ENCODE measurements around the gene TCTA.
A peak's percentile ranks its signal among the peaks of the same experiment; 100 is the strongest.

TCTA gene

DNA sequence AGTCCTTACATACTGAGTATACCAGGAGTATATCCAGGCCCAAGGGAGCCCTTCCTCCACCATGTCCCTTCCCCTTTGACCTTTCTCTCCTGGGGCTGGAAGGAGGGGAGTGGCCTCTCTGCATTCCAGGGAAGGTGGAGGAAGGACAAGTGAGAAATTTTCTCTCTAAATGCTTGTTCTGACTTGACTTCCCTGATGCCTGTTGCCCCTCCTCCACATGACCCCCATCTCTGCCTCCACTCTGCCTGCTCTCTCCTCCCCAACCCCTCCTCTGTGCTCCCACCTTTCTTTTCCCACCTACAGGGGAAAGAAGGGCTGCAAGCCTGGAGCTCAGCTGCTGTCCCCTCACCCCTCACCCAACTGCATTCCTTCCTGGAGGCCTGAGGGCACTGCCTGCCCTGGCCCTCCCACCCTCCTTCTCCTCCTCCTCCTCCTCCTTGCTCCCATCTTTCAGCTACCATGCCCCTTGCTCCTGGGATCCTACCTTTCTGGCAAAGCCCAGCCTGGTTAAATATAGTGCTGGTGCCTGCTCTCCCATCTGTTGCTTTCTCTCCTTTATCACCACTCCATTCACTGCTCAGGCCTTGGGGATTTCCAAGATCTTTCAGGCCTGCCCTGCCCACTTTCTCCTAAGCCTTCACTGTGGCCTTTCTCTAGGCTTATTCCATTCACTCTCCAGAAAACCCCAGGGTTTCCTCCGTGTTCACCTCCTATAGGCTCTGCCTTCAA is 49.4 kb downstream of the TCTA start:
- no peak for DNase-seq

DNA sequence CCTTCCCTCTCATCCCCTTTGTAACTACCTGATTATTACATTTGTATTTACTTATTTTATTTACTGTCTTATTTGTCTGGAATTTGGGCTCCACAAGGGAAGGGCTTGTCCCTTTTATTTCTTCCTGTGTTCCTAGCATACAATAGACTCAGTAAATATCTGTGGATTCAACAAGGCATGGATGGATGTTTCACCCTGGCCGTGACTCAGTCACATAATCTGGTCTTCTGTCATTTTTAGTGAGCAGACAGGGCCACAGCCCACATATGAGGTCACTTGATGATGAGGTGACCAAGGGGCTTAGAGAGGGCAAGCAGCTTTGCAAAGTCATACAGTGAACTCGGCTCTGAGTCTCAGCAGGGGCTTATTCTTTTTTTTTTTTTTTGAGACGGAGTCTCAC is 50.0 kb downstream of the TCTA start:
- DNase-seq = peak; percentile 15

DNA sequence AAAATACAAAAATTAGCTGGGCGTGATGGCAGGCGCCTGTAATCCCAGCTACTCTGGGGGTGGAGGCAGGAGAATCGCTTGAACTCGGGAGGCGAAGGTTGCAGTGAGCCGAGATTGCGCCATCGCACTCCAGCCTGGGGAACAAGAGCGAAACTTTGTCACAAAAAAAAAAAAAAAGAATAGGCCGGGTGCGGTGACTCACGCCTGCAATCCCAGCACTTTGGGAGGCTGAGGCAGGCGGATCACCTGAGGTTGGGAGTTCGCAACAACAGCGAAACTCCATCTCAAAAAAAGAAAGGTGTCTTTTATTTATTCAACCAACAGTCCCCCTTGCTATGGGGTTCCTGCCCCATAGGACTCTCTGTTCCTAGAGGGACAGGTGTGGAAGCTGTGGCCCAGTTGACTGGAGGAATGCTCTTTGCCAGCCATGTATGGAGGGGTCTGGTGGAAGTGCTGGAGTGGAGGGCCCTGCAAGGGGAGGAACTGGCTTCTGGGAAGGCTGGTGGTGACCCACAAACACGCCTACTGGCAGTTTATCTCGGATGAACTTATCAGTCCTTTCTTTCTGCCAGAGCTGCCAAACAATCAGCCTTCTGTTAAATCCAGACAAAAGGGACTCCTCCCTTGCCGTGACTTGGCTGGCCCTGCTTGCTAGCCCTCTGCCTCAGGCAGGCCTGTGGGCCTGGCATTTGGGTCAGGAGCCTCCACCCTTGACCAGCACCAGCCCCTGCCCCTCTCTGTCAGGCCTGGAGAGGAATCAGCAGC is 53.2 kb downstream of the TCTA start:
- peak; percentile 83 for DNase-seq

All from OCI-M1 (cell line).